ENCODE measurements around the gene TMEM31.
"Not testable (repeated sequence)": the region's sequence is repeated elsewhere in the genome, so short reads cannot be mapped to it uniquely, and the experiment has no call there.

TMEM31 gene

GRCh38 chrX:103726477-103726876 lies 15.8 kb downstream of the TMEM31 start:
- DNase-seq, result no peak

GRCh38 chrX:103727115-103727514 lies 16.4 kb downstream of the TMEM31 start:
- no peak for DNase-seq

GRCh38 chrX:103729015-103729414 lies 18.3 kb downstream of the TMEM31 start:
- DNase-seq, result no peak

GRCh38 chrX:103730147-103730795 lies 19.6 kb downstream of the TMEM31 start:
- no peak for DNase-seq

GRCh38 chrX:103730796-103731493 lies 20.2 kb downstream of the TMEM31 start:
- DNase-seq, result no peak

GRCh38 chrX:103733017-103733416 lies 22.3 kb downstream of the TMEM31 start:
- no peak for DNase-seq

GRCh38 chrX:103734125-103734760 lies 23.5 kb downstream of the TMEM31 start:
- no peak for DNase-seq

- no peak for DNase-seq
Measured at GRCh38 chrX:103737696-103738095, 27.0 kb downstream of the TMEM31 start.

- no peak for DNase-seq
Measured at GRCh38 chrX:103739421-103739820, 28.7 kb downstream of the TMEM31 start.

GRCh38 chrX:103741879-103742278 lies 31.2 kb downstream of the TMEM31 start:
- no peak for DNase-seq

- DNase-seq, result no peak
Measured at GRCh38 chrX:103742339-103742738, 31.6 kb downstream of the TMEM31 start.

- DNase-seq, result no peak
Measured at GRCh38 chrX:103747163-103747562, 36.5 kb downstream of the TMEM31 start.

GRCh38 chrX:103754401-103754800 lies 43.7 kb downstream of the TMEM31 start:
- DNase-seq, result no peak

- no peak for DNase-seq
Measured at GRCh38 chrX:103756736-103757135, 46.0 kb downstream of the TMEM31 start.

- no peak for DNase-seq
Measured at GRCh38 chrX:103758555-103758954, 47.8 kb downstream of the TMEM31 start.

- DNase-seq, result not testable (repeated sequence)
Measured at GRCh38 chrX:103763541-103763940, 52.8 kb downstream of the TMEM31 start.

Measured in right kidney (tissue), 1 donor.